ENCODE measurements around the gene GRIFIN.

The GRIFIN gene

DNA sequence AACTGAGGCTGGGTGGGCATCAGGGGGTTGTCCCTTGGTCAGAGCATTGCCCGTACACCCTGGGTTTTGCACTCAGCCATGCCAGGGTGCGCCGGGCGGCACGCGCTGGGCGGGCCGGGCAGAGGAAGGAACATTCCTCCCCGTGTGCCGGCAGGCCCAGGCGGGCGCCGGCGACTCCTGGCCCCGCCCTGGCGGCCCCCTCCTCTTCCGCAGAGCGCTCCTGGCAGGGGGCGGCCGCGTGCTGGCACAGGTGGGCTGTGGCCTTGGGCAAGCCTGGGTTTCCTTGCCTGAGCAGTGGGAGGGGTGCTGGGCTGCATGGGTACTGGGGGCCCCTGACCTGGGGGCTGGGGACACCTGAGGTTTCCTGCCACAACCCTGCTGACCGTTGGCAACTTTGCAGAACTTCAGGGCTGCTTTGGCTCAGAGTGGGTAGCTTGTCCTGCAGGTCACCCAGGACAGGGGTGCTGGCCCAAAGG is 47.3 kb upstream of the GRIFIN start (continued):
- no peak for TF ChIP-seq ZNF2 (tag by site-specific recombination; IDR thresholded peaks at IDR 0.05)
- TF ChIP-seq ZNF202 (tag by site-specific recombination; IDR thresholded peaks at IDR 0.05; ENCODE audit: borderline replicate concordance): no peak

DNA sequence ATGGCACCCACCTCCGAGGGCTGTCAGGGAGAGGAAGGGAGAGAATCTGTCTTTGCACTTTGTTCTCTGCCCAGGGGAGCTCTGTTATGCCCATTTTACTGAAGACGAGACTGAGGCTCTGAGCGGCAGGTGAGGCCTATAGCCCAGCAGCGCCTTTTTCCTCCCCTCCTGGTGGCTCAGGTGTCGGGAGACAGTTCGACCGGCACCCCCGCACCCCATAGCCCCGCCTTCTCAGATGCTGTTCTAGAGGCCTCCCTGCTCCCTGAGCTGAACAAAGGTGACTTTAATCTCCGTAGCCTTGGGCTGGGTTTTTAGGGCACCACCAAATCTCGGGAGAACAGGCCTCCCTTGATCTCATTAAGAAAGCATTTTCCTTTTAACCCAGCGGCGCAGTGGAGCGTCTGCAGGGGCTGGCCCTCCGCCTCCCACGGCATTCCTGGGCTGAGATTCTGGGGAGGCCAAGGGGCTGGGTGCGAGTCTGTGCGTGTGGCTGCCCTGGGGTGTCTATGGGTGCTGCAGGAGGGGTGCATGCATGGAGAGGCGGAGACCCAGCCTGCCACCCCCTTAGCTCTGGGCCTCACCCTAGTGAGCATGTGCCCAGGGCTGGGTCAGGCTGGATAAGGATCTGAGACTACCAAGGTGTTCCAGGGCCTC is 46.7 kb upstream of the GRIFIN start:
- CTCF ChIA-PET: no interaction called here
- POLR2A ChIA-PET: interaction anchor here (0.6 to 1.5 kb wide), 2 partner anchors 29 to 120 kb away, joined by 3 read pairs; no protein-coding TSS in a partner anchor
- Histone ChIP-seq H3K9me3 (ENCODE audit: control insufficient read depth, insufficient read depth, low read depth, low read length) (no peaks in the 10 kb centered on the region), H3K4me1 (ENCODE audit: control insufficient read depth, insufficient read depth, low read length) (peaks cover 11% of the 10 kb centered on the region), H3K36me3 (ENCODE audit: control insufficient read depth in 2 of 2, insufficient read depth in 1 of 2, low read length in 2 of 2) (no peaks in the 10 kb centered on the region), H3K4me3 (ENCODE audit: low read depth, low read length) (no peak overlapping the region), H3K27ac (ENCODE audit: extremely low read depth, low read depth, low read length) (no peak overlapping the region)
- peak; percentile 27; the same call in 1 of the 2 replicates for TF ChIP-seq ZNF341 (tag by site-specific recombination; IDR thresholded peaks at IDR 0.05; ENCODE audit: low read depth)
- TF ChIP-seq, protein P1, sequence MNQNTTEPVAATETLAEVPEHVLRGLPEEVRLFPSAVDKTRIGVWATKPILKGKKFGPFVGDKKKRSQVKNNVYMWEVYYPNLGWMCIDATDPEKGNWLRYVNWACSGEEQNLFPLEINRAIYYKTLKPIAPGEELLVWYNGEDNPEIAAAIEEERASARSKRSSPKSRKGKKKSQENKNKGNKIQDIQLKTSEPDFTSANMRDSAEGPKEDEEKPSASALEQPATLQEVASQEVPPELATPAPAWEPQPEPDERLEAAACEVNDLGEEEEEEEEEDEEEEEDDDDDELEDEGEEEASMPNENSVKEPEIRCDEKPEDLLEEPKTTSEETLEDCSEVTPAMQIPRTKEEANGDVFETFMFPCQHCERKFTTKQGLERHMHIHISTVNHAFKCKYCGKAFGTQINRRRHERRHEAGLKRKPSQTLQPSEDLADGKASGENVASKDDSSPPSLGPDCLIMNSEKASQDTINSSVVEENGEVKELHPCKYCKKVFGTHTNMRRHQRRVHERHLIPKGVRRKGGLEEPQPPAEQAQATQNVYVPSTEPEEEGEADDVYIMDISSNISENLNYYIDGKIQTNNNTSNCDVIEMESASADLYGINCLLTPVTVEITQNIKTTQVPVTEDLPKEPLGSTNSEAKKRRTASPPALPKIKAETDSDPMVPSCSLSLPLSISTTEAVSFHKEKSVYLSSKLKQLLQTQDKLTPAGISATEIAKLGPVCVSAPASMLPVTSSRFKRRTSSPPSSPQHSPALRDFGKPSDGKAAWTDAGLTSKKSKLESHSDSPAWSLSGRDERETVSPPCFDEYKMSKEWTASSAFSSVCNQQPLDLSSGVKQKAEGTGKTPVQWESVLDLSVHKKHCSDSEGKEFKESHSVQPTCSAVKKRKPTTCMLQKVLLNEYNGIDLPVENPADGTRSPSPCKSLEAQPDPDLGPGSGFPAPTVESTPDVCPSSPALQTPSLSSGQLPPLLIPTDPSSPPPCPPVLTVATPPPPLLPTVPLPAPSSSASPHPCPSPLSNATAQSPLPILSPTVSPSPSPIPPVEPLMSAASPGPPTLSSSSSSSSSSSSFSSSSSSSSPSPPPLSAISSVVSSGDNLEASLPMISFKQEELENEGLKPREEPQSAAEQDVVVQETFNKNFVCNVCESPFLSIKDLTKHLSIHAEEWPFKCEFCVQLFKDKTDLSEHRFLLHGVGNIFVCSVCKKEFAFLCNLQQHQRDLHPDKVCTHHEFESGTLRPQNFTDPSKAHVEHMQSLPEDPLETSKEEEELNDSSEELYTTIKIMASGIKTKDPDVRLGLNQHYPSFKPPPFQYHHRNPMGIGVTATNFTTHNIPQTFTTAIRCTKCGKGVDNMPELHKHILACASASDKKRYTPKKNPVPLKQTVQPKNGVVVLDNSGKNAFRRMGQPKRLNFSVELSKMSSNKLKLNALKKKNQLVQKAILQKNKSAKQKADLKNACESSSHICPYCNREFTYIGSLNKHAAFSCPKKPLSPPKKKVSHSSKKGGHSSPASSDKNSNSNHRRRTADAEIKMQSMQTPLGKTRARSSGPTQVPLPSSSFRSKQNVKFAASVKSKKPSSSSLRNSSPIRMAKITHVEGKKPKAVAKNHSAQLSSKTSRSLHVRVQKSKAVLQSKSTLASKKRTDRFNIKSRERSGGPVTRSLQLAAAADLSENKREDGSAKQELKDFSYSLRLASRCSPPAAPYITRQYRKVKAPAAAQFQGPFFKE (tag by site-specific recombination; IDR thresholded peaks at IDR 0.05; ENCODE audit: borderline replicate concordance): no peak
- peak; percentile 27; the same call in 1 of the 2 replicates for TF ChIP-seq ZFHX2 (tag by site-specific recombination; conservative IDR thresholded peaks at IDR 0.05)
- TF ChIP-seq ZBTB8A (tag by site-specific recombination; IDR thresholded peaks at IDR 0.05): peak; percentile 57; the same call in 1 of the 2 replicates

DNA sequence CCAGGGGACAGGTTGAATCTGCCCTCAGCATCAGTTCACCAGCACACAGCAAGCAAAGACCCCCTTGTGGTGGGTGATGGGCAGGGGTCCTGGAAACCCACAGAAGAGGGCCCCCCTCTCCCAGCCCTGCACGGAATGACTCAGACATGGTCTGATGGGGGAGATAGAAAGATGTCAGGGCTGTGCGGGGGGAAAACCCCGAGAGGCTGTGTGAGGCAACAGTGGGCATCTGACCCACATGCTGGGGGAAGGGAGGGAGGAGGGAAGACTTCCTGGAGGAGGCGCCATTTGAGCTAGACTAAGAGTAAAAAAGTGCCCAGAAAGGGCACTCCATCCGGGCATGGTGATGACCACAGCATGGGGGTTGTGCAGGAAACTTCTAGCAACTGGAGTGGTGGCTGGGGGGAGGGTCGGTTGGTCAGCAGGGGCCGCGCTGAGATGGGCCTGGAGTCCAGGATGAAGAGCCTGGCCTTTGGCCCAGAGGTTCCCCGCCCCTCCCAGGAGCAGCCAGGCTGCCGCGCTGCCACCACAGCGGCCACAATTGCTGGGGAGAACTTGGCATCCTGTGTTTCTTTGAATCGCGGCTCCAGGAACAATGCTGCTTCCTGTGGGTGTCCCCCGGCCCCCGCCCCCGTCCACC is 45.9 kb upstream of the GRIFIN start:
- ChIA-PET CTCF (interaction anchor here (0.7 kb wide), 1 partner anchor 20 kb away, joined by 3 read pairs; no protein-coding TSS in a partner anchor), POLR2A (interaction anchor here (0.6 to 1.5 kb wide), 2 partner anchors 30 to 119 kb away, joined by 3 read pairs; no protein-coding TSS in a partner anchor)
- peaks cover 11% of the 10 kb centered on the region for H3K4me1 ChIP-seq (ENCODE audit: control insufficient read depth, insufficient read depth, low read length)

More for the DNA sequence above, 45.9 kb upstream of the GRIFIN start:
- peak; percentile 15 for TF ChIP-seq ZBTB8A (tag by site-specific recombination; IDR thresholded peaks at IDR 0.05)
- TF ChIP-seq ZNF366 (tag by site-specific recombination; conservative IDR thresholded peaks at IDR 0.05): no peak
- TF ChIP-seq, protein P2, sequence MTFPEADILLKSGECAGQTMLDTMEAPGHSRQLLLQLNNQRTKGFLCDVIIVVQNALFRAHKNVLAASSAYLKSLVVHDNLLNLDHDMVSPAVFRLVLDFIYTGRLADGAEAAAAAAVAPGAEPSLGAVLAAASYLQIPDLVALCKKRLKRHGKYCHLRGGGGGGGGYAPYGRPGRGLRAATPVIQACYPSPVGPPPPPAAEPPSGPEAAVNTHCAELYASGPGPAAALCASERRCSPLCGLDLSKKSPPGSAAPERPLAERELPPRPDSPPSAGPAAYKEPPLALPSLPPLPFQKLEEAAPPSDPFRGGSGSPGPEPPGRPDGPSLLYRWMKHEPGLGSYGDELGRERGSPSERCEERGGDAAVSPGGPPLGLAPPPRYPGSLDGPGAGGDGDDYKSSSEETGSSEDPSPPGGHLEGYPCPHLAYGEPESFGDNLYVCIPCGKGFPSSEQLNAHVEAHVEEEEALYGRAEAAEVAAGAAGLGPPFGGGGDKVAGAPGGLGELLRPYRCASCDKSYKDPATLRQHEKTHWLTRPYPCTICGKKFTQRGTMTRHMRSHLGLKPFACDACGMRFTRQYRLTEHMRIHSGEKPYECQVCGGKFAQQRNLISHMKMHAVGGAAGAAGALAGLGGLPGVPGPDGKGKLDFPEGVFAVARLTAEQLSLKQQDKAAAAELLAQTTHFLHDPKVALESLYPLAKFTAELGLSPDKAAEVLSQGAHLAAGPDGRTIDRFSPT (tag by site-specific recombination; IDR thresholded peaks at IDR 0.05): peak; percentile 32; the same call in 1 of the 2 replicates
- no peaks in the 10 kb centered on the region for H3K36me3 ChIP-seq (ENCODE audit: control insufficient read depth in 2 of 2, insufficient read depth in 1 of 2, low read length in 2 of 2)
- H3K27ac ChIP-seq (ENCODE audit: extremely low read depth, low read depth, low read length): no peak overlapping the region
- no peaks in the 10 kb centered on the region for H3K9me3 ChIP-seq (ENCODE audit: control insufficient read depth, insufficient read depth, low read depth, low read length)
- H3K4me3 ChIP-seq (ENCODE audit: low read depth, low read length): no peak overlapping the region

Measured in HEK293 (cell line).